Activated CD8-positive, alpha-beta memory T cell treated with anti-CD3 and anti-CD28 coated beads, Interleukin-2, amount 50 U/mL, for 1 hour (primary cell): ENCODE data around the gene SLC15A1.
"Not testable (repeated sequence)": the region's sequence is repeated elsewhere in the genome, so short reads cannot be mapped to it uniquely, and the experiment has no call there.

Experiments
- DNase-seq: peaks from one replicate; pipeline ENCODE4 v3.0.0-alpha.2; 2020; ENCODE audit errors: extremely low read depth

The SLC15A1 gene

GRCh38 chr13:98781470-98781869 is 29.0 kb upstream of the SLC15A1 start:
- DNase-seq = no peak

DNA sequence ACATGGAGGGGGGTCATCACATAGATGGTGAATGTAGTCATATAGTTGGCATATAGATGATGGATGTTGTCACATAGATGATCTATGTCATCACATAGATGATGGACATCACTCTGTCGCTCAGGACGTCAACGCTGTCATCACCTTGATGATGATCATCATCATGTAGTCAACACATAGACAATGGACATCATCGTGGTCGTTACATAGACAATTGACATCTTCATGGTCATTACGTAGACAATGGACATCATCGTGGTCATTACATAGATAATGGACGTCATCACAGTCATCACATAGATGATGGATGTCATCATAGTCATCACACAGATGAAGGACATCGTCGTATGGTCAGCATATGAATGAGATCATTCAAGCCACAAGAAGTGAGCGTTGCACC is 28.6 kb upstream of the SLC15A1 start:
- DNase-seq = no peak

GRCh38 chr13:98780451-98780850 is 28.0 kb upstream of the SLC15A1 start:
- no peak for DNase-seq

DNA sequence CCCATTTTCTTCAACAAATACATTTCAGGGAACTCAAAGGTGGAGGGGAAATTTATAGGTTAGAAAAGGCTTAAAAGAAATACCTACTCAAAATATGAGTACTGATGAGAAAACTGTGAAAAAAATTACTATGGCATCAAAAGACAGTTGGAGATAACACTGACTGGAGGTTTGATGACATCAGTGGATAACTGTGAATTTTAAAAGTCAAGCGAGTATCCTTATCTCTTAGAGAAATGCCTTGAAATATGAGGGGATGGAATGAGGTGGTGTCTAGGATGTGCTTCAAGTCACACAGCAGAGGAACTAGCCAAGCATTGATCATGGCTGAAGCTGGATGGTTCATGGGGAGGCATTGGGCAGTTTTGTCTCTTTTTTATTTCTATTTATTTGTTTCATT is 27.2 kb upstream of the SLC15A1 start:
- DNase-seq = no peak

GRCh38 chr13:98778749-98779148 is 26.3 kb upstream of the SLC15A1 start:
- no peak for DNase-seq

DNA sequence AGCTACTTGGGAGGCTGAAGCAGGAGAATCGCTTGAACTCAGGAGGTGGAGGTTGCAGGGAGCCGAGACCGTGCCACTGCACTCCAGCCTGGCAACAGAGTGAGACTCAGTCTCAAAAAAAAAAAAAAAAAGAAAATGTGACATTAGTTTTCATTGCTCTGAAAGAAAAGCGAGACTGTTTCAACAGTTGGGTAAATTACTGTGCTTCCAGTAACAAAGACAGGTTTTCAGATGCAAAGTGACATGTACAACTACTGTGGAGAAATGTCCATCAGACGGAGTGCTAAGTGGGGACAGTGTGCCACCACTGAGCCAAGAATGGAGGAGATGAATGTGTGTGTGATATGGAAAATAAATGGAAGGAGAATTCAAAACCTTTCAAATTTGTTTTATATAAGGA is 24.2 kb upstream of the SLC15A1 start:
- DNase-seq = no peak

DNA sequence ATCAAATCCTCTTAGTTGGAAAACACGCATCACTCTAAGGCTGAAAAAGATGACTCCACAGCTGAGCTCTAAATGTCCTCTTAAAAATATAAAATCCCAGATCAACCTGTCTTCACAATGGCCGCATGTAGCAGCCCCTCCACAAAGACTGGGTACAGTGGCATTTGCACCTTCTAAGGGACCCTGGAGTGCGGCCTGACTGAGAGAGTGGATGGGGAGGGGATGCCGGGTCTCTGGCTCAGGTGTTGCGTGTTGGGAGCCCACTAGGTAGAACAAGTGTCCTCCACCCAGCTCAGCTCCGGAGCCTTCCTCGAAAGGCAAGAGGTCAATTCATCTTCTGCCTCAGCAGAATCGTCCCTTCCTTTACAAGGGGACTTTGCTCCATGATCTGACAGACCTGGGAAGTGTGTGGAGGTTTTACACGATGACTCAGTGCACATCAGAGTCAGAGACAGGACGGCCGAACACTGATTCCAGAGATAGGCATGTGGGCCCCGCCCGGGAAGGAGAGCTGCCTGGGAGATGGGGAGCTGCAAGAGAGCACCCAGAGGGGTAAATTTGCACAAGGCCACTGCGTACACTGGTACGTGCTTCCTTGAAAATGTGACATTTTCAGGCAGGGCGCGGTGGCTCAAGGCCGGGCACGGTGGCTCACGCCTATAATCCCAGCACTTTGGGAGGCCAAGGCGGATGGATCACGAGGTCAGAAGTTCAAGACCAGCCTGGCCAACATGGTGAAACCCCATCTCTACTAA is 23.5 kb upstream of the SLC15A1 start:
- no peak for DNase-seq

DNA sequence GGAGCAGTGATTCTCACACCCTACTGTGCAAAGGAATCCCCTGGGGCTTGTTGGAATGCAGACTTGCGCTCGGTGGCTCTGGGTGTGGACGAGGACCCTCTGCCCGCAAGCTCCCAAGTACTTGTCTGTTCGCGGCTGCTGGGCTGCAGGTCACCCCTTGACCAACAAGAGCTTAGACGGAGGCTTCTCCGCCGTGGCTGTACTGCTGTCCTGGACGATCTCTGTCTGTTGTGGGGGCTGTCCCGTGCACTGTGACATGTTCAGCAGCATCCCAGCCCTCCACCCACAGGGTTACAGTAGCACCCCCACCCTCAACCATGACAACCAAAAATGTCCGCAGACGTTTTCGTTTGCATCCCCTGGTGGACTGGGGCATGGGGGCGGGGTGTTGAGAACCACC is 22.9 kb upstream of the SLC15A1 start:
- DNase-seq = no peak

- DNase-seq = no peak
Observed at GRCh38 chr13:98774776-98775175, 22.3 kb upstream of the SLC15A1 start.

DNA sequence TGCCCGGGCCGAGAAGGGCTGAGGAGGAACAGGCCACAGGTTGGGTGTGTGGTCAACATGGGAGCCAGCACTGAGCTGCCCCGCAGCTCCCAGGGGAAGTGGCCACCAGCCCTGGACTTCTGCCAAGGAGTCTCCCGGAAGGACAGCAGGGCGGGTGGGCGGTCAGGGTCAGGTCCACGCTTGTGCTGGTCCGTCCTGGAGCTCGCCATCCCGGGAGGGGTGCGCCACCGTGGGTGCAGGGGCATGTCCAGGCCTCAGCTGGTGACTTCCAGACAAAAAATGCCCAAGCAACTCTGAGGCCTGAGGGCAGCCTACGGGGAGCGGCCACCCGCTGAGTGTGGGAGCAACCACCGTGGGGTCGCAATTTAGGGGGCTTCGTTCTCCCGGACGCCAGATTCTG is 21.4 kb upstream of the SLC15A1 start:
- DNase-seq = no peak

DNA sequence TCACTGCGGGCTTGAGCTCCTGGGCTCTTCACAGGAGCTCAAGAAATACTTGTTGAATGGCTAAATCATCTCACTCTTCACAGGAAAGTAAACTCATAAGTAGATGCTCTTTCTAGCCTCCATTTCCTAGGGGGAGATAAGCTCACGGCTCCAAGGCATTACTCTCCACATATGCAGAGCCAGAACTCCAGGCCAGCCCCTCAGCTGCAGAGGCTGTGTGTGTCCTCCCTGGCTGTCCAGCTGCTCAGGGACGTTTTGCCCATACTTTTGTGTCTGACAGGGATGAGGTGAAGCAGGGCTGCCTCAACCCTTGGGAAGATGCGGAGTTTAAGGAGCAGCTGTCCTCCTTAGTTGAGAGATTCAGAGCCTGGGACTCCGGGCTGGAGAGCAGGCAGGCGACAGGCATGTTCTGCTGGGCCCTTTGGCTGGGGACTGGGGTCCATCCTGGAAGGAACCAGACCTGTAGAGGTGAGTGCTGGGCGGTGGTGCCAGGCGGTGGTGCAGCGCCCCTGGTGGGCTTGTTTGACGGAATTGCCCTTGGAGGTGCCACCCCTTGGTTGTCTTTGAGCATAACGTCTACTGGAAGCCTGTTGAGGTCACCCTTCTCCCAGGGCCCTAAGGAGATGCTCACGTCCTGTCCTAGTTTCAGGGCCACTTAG is 20.5 kb upstream of the SLC15A1 start:
- DNase-seq = no peak

DNA sequence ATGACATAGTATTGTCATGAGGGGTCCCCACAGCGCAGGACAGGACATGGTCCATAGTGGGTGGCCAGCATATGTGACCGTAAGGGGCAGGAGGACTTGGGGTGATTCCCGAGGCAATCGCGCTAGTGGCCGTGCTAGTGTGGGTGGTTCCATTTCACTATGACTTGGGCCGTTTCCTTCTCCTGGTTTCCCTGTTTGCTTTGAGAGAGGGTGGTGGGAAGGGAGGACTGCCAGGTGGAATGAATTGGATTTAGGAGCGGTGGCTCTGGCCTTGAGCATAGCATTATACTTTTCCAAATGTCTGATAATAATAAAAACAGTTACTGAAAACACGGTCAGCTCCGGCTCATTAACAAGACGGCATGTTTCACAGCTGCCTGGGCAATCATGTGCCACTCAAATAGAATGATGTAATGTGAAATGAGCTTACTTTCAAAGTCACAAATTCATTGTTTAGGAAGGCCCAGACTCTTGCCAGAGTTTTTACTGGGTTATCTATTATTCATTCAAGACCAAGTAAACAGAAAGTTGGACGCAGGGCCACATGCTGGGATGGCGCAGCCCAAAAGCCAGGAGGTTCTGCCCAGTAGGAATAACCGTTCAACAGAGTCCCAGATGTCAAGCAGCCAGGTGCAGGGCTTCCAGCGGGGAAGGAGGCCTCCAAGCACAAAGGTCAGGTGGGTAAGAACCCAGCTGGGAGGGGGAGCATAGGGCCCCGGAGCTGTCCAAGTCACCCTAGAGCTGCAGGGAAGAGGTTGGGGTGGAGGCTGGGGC is 19.6 kb upstream of the SLC15A1 start:
- DNase-seq = no peak

- DNase-seq = no peak
Observed at GRCh38 chr13:98769736-98770135, 17.3 kb upstream of the SLC15A1 start.

DNA sequence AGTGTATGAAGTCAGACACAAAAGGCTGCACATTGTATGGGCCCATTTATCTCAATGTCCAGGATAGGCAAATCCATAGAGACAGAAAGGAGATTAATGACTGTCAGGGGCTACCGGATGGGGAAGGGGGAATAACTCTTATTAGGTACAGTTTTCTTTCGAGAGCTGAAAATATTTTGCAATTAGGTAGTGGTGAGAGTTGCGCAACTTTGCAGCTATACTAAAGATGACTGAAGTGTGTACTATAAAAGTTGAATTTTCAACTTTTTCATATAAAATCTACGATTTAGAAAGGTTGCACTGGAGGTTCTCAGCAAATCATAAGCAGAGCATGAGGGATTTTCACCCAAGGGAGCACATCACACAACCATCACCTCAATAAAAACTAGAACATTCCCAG is 16.1 kb upstream of the SLC15A1 start:
- no peak for DNase-seq

- DNase-seq = no peak
Observed at GRCh38 chr13:98766697-98767096, 14.2 kb upstream of the SLC15A1 start.

DNA sequence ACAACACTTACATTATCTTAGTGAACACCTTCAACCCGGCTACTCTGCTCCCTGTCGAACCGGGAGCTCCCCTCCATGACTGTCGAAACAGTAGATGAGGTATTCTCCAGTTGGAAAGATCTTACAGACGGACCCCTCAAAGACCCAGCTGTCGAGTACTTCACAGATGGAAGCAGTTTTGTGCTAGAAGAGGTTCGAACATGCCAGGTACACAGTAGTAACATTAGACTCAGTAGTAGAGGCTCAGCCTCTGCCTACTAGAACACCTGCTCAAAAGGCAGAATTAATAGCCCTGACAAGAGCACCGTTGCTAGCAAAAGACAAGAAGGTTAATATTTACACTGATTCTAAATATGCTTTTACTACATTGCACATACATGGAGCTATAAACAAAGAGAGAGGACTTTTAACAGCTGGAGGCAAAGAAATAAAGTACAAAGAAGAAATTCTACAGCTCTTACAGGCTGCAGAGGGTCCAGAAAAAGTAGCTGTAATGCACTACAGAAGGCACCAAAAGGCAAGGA is 13.6 kb upstream of the SLC15A1 start:
- DNase-seq = no peak

GRCh38 chr13:98761986-98762616 is 9.6 kb upstream of the SLC15A1 start:
- no peak for DNase-seq

- no peak for DNase-seq
Observed at GRCh38 chr13:98761126-98761985, 8.9 kb upstream of the SLC15A1 start.

- no peak for DNase-seq
Observed at GRCh38 chr13:98755729-98756128, 3.3 kb upstream of the SLC15A1 start.

- no peak for DNase-seq
Observed at GRCh38 chr13:98755116-98755515, 2.6 kb upstream of the SLC15A1 start.

GRCh38 chr13:98754468-98754867 is 2.0 kb upstream of the SLC15A1 start:
- not testable (repeated sequence) for DNase-seq
